GM10266 (cell line): ENCODE measurements around the gene DPF3.

Experiments used
- DNase-seq: peaks from one replicate; pipeline ENCODE4 v3.0.0; 2012; ENCODE audit errors: extremely low spot score
- TF ChIP-seq, protein P1 (sequence below): IDR thresholded peaks from 2 replicates; pipeline ENCODE4 v1.5.1; 2012; ENCODE audit warnings: mild to moderate bottlenecking, low read depth; ENCODE audit not compliant: control insufficient read depth, insufficient read depth; ENCODE audit errors: missing control alignments

The DPF3 gene

DNA sequence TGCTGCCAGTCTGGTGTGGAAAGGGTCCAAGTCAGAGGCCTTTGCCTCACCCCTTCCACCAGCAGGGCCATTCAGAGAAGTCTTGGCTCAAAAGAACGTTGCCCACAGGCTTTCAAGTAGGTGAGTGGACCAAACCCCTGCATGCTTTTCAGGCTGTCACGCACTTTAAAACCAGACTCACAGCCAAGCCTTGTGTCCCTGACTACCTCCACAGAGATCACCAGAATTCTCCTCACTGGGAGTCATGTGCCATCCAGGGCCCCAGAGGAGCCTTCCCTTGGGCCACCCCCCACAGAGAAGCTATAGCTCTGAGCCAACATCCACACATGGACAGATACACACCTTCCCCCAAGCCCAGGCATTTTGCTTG, 283.1 kb downstream of the DPF3 start:
- TF ChIP-seq, protein P1, sequence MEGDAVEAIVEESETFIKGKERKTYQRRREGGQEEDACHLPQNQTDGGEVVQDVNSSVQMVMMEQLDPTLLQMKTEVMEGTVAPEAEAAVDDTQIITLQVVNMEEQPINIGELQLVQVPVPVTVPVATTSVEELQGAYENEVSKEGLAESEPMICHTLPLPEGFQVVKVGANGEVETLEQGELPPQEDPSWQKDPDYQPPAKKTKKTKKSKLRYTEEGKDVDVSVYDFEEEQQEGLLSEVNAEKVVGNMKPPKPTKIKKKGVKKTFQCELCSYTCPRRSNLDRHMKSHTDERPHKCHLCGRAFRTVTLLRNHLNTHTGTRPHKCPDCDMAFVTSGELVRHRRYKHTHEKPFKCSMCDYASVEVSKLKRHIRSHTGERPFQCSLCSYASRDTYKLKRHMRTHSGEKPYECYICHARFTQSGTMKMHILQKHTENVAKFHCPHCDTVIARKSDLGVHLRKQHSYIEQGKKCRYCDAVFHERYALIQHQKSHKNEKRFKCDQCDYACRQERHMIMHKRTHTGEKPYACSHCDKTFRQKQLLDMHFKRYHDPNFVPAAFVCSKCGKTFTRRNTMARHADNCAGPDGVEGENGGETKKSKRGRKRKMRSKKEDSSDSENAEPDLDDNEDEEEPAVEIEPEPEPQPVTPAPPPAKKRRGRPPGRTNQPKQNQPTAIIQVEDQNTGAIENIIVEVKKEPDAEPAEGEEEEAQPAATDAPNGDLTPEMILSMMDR: no peak
- DNase-seq: no peak

DNA sequence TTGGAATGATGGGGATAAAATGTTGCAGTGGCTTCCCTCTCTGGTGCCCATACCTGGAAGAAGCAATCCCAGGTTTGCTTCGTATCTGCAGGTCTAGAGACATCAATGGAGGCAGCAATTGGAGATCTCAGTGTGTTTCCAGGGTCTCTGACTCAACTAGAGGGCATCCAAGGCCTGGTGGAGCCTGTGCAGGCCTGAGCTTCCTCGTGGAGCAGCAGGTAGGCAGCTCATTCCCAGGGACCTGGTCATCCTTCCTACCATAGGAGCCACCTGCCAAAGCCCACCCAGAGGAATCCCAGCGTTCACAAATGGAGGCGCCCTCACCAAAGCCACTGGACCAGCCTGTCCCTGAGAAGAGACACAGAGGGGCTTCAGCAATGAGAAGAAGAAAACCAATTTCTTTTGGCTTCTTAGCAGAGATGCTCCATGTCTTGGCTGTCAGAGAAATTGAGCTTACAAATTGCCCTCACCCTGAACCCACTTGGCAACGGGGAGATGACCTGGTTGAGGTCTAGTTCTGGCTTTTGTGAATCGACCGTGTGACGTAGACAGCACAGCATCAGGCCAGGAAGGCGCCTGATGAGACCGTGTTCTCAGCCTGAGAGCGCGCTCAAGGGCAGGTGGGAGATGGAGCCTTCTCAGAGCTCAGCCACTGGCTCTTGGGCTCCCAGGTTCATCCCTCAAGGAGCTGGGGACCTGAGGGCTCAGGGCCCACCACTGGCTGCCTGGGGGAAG, 283.6 kb downstream of the DPF3 start:
- TF ChIP-seq, protein P1: no peak
- DNase-seq: no peak

DNA sequence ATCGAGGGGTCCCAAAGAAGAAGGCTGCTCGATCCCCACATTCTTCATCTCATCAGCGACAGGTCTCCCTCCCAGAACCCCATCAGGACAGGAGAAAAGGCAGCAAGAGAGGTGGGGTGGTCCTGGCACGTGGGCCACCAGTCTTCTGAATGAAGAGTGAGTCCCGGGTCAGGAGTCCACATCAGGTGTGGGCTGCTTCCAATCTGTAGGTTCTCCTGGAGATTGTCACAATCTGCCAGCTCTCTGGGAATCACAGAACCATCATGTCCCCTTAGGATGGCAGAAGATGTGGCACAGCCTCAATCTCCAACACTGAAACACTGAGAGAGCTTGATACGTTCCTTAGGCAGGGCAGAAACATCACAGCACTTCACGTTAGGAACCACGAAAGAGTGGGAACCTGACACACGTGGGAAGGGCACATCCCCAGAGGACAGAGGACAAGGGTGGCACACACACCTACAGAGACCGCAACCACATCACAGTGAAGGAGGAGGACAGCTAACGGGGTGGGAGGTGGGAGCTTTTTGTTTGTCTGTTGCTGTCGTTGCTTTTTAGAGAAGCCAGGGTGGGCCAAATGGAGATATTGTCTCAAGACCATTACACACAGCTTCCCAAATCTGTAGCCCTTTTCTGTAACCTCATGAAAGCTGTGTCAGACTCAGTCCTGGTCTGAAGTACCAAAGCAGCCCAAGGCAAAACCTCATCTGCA, 284.5 kb downstream of the DPF3 start:
- no peak for DNase-seq
- TF ChIP-seq, protein P1: no peak

GRCh38 chr14:72608391-72609204, 285.3 kb downstream of the DPF3 start:
- DNase-seq: no peak
- TF ChIP-seq, protein P1: no peak

DNA sequence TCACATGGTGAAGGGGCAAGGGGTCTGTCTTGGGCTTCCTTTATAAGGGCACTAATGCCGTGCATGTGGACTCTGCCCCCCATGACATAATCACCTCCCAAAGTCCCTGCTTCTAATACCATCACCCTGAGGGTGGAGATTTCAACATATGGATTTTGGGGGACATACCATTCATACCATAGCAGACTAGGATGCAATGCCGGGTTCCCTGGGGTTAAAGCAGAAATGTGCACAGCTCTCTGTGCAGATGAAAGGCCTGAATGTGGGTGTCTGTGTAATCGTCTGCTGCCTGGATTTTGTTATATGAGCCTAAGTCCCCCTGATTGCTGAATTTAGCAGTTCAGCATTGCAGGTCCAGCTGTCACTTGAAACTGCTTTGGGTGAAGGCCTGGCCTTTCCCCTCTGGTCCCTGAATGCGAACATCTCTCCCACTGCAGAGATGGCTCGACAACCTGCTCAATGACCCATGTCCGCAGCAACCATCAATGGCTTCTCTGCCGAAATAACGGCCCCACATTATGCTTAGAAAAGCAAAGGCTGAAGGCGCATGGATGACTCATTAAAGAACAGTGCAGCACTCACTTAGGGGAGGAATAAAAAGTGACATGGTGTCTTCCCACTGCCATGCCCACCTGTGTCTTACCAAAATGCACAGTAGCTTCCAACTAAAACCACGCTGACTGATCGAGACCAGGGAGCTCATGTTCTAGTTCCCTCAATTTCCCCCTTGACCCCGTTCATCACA, 286.3 kb downstream of the DPF3 start:
- no peak for DNase-seq
- TF ChIP-seq, protein P1: no peak

GRCh38 chr14:72606879-72607278, 287.0 kb downstream of the DPF3 start:
- DNase-seq: no peak
- TF ChIP-seq, protein P1: no peak
